Stimulated activated CD8-positive, alpha-beta memory T cell treated with anti-CD3 and anti-CD28 coated beads, Interleukin-12 subunit alpha, Interleukin-12 subunit beta, amount 100 ng/mL, for 1 hour (primary cell): ENCODE results near the gene RAB9B.

ENCODE experiments used
- DNase-seq: peaks from one replicate; pipeline ENCODE4 v3.0.0-alpha.2; 2020; ENCODE audit warnings: low read depth

Gene RAB9B

GRCh38 chrX:103806862-103807474 lies 25.1 kb downstream of the RAB9B start:
- no peak for DNase-seq

GRCh38 chrX:103805860-103806259 lies 26.2 kb downstream of the RAB9B start:
- DNase-seq: no peak

- DNase-seq: no peak
These were observed 31.7 kb downstream of the RAB9B start for GRCh38 chrX:103800318-103800717.

DNA sequence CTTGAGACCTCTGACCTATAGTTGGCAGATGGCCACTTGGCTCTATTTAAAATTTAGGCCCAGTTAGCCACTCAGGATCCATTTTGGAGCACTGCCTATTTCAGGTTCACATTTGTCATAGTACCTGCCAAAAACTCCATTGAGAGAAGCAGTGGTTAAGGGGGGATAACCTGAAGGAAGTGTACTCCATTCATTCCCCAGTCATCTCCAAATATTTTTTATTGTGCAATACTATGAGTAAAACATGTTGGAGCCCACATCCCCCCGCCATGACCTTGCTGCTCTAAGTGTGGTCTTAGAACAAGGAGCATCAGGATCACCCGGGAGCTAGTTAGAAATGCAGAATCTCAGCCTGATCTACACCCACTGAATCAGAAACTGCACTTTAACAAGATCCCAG lies 34.4 kb downstream of the RAB9B start:
- DNase-seq: no peak

- DNase-seq: no peak
These were observed 37.9 kb downstream of the RAB9B start for GRCh38 chrX:103794119-103794518.

DNA sequence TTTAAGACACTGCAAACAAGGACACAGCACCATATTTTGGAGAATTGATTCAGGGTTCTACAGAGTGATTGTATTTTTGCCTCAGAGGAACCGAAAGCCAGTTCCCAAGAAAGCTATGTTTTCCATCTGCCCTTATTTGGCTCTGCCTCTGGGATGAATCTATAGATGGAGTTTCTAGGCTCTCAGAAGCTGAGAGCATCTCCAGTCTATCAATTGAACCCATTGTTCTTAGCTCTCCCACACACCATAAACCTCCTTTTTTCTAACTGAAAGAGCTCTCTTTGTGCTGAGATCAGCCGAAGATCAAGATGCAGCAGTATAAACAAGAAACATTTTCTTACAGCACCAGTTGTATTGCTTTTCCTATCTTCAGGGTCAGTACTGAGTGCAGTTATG lies 38.5 kb downstream of the RAB9B start:
- no peak for DNase-seq

DNA sequence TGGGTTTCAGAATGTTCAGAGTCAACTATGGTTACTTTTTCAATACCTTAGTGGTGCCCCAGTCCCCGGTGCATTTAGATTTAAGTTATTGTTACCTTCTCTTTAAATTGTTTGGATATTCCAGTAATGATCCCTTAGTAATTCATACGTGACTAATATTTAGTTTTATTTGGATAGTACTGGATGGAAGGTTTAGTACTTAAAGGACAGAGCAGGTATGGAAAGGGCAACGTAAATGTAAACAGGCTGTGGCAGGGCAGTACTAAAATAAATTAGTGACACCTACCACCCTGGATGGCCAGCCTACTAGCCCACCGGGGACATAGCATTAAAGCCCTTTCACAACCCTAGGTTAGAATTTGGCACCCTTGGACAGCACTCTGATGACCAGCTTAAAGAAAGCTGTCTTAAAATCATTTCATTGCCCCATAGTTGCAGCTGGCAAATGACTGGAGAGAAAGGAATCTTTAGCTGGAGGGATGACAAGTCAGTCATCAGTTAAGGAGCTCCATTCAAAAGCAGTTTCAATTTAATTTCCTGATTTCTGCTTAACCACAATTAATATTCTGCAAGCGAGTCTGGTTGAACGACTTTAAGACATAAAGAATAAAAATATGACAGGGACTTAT lies 39.0 kb downstream of the RAB9B start:
- DNase-seq: no peak

DNA sequence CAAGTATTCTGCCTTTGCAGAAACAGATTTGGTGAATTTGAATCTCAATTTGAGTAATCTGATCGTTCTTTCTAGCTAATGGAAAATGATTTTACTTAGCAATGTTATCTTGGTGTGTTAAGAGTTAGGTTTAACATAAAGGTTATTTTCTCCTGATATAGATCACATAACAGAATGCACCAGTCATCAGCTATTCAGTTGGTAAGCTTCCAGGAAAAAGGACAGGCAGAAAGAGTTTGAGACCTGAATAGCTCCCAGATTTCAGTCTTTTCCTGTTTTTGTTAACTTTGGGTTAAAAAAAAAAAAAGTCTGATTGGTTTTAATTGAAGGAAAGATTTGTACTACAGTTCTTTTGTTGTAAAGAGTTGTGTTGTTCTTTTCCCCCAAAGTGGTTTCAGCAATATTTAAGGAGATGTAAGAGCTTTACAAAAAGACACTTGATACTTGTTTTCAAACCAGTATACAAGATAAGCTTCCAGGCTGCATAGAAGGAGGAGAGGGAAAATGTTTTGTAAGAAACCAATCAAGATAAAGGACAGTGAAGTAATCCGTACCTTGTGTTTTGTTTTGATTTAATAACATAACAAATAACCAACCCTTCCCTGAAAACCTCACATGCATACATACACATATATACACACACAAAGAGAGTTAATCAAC lies 40.1 kb downstream of the RAB9B start:
- DNase-seq: no peak

GRCh38 chrX:103791228-103791627 lies 40.8 kb downstream of the RAB9B start:
- DNase-seq: no peak

DNA sequence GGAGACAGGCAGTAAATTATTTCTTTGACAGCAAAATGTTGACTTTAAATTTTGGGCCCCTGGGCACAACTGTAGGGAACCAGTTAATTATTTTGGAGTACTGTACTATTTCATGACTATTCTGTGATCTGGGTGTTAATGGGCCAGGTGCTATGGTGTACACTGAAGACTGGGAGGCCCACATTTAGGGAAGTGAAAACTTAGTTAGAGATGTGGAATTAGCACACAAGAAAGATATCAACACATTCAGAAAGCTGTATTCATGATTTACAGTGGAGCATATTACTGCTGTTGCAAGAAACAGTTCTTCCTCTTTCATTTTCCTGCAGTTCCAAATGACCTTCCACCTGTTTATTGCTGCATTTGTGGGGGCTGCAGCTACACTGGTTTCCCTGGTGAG lies 43.1 kb downstream of the RAB9B start:
- no peak for DNase-seq

GRCh38 chrX:103783971-103784370 lies 48.1 kb downstream of the RAB9B start:
- DNase-seq: no peak

DNA sequence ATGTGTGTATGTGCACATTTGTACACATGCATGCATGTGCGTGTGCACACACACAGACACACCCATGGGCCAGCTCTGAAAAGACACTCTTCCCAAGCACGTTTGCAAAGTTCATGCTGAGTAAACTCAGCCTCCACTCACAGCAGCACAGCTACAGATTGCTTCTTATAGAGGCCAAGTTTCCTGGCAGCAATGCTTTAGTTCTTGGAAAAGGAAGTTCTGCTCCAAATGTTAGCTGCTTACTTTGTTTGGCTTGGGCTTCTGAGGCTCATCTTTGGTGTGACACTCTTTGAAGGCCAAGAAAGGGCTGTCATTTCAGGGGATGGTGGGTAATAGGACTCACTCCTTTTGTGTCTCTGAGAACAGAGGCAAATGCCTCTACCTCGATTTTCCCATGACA lies 48.9 kb downstream of the RAB9B start:
- no peak for DNase-seq

DNA sequence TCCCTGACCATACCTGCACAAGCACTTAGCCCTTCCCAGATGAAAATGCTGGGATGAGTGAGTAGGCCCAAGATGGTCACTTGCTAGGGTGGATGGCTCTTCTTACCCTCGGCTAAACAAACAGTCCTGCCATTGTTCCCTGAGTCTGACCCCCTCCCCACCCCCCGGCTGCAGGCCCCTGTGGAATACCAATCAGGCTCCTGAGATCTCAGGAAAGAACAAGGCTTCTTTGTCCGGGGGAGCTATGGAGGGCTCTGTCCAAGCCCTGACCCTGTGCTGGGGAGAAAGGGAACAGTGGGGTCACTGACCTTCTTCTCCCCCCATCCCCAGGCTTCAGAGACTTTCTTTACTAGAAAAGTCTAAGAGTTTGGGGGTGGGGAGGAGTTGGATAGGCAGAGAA lies 49.4 kb downstream of the RAB9B start:
- no peak for DNase-seq

- no peak for DNase-seq
These were observed 50.4 kb downstream of the RAB9B start for GRCh38 chrX:103781706-103782105.

DNA sequence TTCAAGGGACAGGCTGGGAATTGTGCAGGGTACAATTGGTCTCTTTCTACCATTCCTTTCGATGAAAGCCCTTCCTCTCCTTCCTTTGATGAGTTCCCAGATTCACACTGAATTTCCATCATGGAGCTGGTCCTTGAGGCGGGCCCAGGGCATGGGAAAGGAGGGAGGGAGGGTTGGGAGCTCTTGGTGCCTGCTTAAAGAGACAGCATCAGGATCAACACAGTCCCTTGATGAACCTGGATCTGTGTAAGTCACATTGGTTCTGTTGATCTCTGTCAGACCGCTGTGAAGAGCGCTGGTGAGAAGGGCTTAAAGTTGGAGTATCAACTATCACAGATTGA lies 51.0 kb downstream of the RAB9B start:
- DNase-seq: no peak

- no peak for DNase-seq
These were observed 51.6 kb downstream of the RAB9B start for GRCh38 chrX:103780336-103781061.

DNA sequence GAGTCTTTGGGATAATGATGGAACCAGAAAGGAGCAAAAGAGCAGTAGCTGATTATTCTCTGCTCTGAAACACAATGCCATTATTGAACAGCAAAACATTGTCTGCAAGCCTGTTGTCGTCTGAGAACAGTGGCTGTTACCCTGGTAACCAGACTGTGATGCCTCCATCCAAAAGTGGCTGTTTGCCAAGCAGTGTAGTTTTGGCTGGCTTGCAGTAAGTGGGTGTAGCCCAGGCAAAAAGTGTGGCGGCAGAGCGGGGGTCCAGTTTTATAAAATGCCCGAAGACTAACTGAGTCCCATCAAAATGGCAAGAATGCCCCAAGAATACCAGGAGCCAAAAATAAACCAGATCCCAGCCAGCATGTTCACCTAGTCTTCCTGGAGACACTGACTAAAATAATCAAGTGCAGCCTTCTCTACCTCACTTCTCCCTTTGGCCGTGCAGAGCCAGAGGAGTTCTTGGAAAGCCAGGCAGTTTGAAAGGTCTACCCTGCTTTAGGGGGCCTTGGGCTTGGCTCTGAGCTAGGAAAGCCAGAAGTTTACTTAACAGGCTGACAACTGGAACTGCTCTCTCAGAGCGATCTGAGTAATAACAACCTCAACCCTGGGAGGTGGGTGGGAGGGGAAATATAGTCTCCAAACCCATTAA lies 52.8 kb downstream of the RAB9B start:
- no peak for DNase-seq

- no peak for DNase-seq
These were observed 55.5 kb downstream of the RAB9B start, which contains the start of gene PLP1 for GRCh38 chrX:103776546-103776945. PLP1 (plus strand) TSS chrX:103776840; CDS start chrX:103776996, 156 bp downstream.

DNA sequence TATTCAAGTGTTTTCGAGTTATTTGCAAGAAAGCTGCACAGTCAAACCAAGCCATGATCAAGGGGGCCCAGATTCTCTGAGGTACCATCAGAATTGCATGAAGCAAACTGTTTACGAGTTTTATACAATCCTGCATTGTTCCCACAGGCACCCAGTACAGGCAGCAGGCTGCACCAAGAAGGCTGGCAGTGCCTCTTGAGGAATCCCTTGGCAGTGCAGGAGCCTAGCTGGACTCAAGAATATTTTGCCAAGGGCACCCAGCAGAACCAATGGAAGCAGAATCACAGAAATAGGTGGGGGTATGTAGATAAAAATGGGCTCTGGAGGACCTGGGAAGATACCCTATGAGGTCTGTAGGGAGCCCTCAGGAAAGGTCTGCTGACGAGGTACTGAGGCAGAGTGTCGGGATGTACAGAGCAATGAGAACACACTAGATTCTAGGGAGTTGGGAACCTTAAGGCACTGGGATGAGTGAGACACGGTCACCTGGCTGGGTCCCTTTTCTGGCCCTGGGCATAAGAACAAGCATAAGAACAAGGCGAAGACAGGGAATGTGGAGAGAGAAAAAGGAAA lies 57.9 kb downstream of the RAB9B start:
- DNase-seq: no peak

DNA sequence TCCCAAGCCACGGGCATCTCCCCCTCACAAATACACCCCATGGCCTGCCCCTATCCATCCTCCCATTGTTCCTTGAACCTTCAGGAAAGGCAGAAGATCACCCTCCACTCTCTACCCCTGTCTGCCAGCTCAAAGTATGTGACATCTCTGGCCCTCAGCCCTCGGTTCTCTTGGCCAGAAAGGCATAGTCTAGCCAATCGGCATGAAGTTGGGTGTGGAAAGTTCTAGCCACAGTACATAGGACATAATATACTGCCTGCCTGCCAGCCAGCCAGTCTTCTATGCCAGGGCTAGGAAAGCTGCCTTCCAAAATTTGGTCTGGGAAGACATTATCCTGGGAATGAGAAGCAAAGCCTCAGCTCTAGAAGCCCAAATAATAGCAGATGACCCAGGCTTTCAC lies 58.6 kb downstream of the RAB9B start:
- DNase-seq: no peak
